Activated T-helper 17 cell treated with anti-CD3 and anti-CD28 coated beads, Interleukin-2, amount 50 U/mL, for 72 hours (primary cell): Measurements from ENCODE around the gene NOTCH4. TPM values are rescaled to one million over a fixed set of nuclear protein-coding genes. Genes with fewer than 3 reads are reported as not detected.
"Not testable (repeated sequence)": the region's sequence is repeated elsewhere in the genome, so short reads cannot be mapped to it uniquely, and the experiment has no call there.

Experiments used
- ATAC-seq: fragments of 150-1000 bp; cut with Tn5 transposase; replicated peaks from 2 replicates; pipeline ENCODE4 v1.10.0; 2021; ENCODE audit warnings: mild to moderate bottlenecking, moderate library complexity
- H3K27ac Mint-ChIP-seq: one replicate; pipeline ENCODE4 v1.8.0; 2022; ENCODE audit warnings: mixed read lengths
- H3K27me3 Mint-ChIP-seq: one replicate; pipeline ENCODE4 v1.8.0; 2022; ENCODE audit warnings: mixed read lengths
- H3K36me3 Mint-ChIP-seq: one replicate; pipeline ENCODE4 v1.8.0; 2022; ENCODE audit warnings: low read depth, mild to moderate bottlenecking, mixed read lengths
- H3K4me1 Mint-ChIP-seq: one replicate; pipeline ENCODE4 v1.8.0; 2022; ENCODE audit warnings: mixed read lengths
- H3K4me3 Mint-ChIP-seq: one replicate; pipeline ENCODE4 v1.8.0; 2022; ENCODE audit warnings: mild to moderate bottlenecking, mixed read lengths
- H3K9me3 Mint-ChIP-seq: one replicate; pipeline ENCODE4 v1.8.0; 2022; ENCODE audit warnings: mixed read lengths
- total RNA-seq, 2 donors: library from RNA; stranded (reverse); gene quantifications; one replicate each; pipeline ENCODE4 v1.2.3, GENCODE V29; 2022

Gene NOTCH4
- total RNA-seq, 2 donors from 2014 or later: 0.73 to 2.3 TPM

DNA sequence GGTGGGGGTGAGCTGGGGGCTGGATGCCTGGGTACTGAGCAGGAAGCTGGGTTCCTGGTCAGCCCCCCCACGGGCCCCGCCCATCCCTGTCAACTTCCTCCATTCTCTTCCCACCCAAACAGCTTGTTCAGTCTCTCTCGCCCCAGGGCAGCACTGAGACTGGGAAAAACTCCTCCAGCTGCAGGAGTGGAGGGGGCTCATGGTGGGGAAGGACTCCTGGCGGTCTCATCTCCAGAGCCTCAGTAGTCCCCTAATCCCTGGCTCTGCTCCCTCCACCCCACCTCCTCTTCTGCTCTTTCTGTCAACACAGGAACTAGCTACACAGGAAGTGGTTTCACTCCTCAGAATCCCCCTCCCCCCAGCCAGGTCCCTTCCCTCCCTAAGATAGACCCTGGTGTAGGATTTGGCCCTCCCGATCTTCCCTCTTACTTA lies 31.2 kb downstream of the NOTCH4 start, which contains the start of gene GPSM3:
TSS of gene GPSM3 (minus strand) at position 36 of the 432 bp plus-strand sequence. CDS start 130 bp downstream, outside the sequence.
- Mint-ChIP-seq H3K27ac (peak within 1 kb of the TSS; percentile 98), H3K9me3 (no peaks in the 10 kb centered on the region), H3K36me3 (peaks cover 53% of the 10 kb centered on the region), H3K4me1 (peaks cover 34% of the 10 kb centered on the region), H3K4me3 (peak within 1 kb of the TSS; percentile 98), H3K27me3 (no peaks in the 10 kb centered on the region)
- ATAC-seq: no peak

DNA sequence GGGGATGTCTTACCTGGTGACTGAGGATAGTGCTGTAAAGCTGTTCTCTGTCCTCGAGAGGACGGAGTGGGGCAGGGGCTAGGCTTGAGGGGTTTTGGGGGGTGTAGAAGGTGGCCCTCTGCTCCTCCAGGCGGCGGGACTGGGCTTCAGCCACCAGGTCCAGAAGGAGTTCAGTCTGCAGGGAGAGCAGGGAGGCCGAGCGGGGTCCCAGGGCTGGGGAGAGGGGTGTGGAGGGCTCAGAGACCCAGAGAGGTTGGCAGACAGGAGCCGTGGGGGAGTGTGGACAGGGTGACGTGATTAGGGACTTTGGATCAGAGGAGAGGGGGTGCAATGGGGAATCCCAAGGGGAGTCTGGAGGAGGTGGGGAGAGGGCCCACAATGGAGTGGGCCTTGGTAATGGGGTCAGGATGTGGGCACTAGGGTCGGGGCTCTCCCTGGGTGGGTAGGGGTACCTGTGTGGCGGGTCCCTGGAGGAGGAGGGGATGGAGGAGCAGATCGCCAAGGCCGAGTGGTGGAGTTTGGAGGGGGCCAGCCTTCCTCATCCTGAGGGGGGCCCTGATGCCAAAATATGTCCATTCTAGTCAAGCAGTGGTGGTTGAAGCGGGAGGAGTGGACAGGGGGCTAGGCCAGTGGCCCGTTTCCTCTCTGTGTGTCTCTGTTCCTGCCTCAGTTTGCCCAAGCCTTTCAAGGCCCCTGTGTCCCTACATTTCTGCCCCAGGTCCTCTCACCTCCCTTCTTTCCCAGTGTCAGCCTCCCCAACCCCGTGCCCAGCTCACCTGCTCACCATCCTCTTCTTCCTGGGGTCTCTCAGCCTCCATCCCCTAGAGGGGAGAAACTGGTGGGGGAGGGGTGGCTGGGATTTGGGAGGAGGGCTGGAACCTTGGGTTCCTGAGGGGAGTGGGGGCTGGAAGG lies 31.9 kb downstream of the NOTCH4 start:
- no peak for ATAC-seq
- Mint-ChIP-seq H3K4me1 (peaks cover 39% of the 10 kb centered on the region), H3K27me3 (no peaks in the 10 kb centered on the region), H3K4me3 (peak overlapping the region; percentile 98), H3K27ac (peak overlapping the region; percentile 98), H3K36me3 (peaks cover 59% of the 10 kb centered on the region), H3K9me3 (no peaks in the 10 kb centered on the region)

DNA sequence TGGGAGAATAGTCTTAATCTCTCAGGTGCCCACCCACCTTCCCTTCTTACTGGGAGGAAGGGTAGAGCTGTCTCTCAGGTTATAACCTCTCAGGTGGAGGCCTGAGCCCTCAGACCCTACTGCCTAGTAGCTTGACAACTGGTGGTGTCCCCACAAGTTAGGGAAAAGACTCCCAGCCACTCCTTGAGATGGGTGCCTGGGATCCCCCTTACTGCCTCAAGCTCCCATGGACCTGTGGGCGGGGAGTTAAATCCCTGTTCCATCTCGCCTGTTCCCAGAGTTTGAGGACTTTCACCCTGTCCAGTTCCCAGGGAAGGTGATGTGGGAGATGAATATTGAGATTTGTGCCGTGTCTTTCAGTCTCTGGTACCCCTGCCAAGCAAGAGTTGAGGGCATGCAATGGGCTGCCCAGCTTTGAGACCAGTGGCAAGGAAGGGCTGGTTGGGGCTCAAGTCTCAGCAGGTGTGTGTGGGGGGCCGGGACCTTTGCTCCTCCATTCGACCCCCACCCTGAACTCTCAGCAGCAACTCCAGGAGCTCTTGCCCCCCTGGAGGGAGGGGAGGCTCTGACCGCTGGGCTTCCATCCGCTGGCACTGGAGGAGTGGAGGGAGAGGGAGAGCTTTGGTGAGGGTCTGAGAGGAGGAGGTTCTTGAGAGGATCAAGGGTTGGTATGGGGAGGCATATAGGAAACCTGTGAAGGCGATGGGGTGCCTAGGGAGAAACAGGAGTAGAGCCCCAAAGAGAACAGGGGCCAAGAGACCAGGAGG lies 32.8 kb downstream of the NOTCH4 start:
- Mint-ChIP-seq H3K27me3 (no peaks in the 10 kb centered on the region), H3K4me3 (peak overlapping the region; percentile 98), H3K9me3 (no peaks in the 10 kb centered on the region), H3K36me3 (peaks cover 68% of the 10 kb centered on the region), H3K4me1 (peaks cover 43% of the 10 kb centered on the region), H3K27ac (peak overlapping the region; percentile 98)
- ATAC-seq: no peak

DNA sequence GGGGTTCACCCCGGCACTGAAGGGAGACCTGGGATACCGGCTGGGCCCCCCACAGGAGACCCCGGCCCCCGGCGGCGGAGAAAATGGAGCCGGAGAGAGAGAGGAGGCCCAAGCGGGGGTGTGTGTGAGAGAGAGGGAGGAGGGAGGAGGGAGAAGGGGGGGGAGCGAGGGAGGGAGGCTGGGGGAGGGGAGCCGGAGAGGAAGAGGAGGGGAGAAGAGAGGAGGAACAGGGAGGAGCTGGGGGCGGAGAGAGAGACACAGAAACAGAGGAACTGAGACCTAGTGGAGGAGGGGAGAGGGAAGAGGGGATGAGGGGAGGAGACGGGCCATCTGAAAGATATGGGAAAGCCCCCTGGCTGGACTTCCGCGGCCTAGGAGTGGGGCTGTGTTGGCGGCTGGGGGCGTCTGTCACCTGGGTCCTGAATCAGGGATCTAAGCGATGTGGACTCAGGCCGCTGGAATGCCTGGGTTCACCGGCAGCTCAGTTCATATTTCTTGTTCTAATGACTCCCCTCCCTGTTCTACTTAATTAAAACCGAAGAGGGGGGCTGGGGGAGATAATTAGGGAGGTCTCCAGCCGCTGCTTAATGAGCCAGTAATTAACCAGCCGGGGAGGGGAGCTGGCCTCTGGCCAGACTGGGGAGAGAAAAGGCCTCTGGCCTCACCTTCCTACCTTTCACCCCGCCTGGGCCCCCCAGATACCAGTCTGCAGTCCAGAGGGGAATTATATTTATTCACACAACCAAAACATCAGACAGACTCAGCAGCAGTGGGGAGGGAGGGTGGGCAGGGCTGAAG lies 33.6 kb downstream of the NOTCH4 start, which contains the start of gene PBX2:
TSS of gene PBX2 (minus strand) at position 149 of the 798 bp plus-strand sequence. CDS start 287 bp downstream, outside the sequence.
- H3K9me3 Mint-ChIP-seq: no peaks in the 10 kb centered on the region
- peaks cover 76% of the 10 kb centered on the region for H3K36me3 Mint-ChIP-seq
- peak within 1 kb of the TSS; percentile 98 for H3K4me3 Mint-ChIP-seq
- H3K27ac Mint-ChIP-seq: peak within 1 kb of the TSS; percentile 98
- H3K4me1 Mint-ChIP-seq: peaks cover 48% of the 10 kb centered on the region
- H3K27me3 Mint-ChIP-seq: no peaks in the 10 kb centered on the region
- ATAC-seq: peak; percentile 63

DNA sequence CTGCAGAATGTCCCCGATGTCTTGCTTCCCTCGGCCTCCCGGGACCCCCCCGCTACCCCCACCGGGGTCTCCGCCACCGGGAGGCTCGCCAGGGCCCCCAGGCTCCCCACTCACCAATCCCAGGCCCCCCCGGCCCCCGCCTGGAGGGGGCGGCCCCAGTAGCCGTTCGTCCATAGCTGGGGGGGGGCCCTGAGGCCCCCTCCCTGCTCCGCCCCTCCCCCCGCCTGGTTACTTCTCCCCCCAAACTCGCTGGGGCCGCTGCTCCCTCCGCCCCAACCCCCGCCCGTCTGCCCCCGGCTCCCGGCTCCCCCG lies 34.2 kb downstream of the NOTCH4 start:
- Mint-ChIP-seq H3K27me3 (no peaks in the 10 kb centered on the region), H3K4me1 (peaks cover 42% of the 10 kb centered on the region), H3K4me3 (peak overlapping the region; percentile 98), H3K36me3 (peaks cover 81% of the 10 kb centered on the region), H3K27ac (peak overlapping the region; percentile 98), H3K9me3 (no peaks in the 10 kb centered on the region)
- ATAC-seq: no peak

DNA sequence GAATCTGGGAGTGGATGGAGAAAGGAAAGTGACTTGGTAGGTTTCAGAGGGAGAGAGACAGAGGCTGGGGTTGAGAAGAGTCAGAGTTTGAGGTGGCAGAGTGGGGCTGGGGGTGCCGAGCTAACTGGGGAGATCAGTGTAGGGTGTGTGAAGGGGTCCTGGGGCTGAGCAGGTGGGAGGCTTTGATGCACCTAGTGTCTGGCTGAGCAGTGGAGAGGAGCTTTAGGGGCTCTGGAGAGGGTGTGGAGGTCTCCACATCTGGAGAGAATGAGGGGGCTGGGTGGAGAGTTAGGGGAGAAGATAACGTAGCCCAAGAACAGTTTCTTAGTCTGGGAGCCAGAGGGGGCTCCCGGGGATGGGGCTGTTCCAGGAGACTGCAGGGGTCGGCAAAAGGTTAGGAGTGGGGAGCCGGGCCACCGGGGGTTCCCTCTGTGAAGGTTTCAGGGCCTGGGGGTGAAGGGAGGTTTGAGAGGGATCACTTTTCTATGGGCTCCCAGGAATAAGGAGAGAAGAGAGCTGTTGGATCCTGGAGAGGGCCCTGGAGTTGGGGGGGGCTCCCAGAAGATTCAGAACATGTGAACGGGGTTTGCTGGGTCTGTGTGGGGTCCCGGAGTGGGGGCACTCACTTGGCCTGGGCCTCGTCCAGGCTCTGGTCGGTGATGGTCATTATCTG lies 34.7 kb downstream of the NOTCH4 start:
- no peaks in the 10 kb centered on the region for H3K27me3 Mint-ChIP-seq
- no peaks in the 10 kb centered on the region for H3K9me3 Mint-ChIP-seq
- H3K36me3 Mint-ChIP-seq: peaks cover 84% of the 10 kb centered on the region
- H3K4me3 Mint-ChIP-seq: peak overlapping the region; percentile 98
- H3K4me1 Mint-ChIP-seq: peaks cover 39% of the 10 kb centered on the region
- ATAC-seq: no peak
- peak overlapping the region; percentile 95 for H3K27ac Mint-ChIP-seq

DNA sequence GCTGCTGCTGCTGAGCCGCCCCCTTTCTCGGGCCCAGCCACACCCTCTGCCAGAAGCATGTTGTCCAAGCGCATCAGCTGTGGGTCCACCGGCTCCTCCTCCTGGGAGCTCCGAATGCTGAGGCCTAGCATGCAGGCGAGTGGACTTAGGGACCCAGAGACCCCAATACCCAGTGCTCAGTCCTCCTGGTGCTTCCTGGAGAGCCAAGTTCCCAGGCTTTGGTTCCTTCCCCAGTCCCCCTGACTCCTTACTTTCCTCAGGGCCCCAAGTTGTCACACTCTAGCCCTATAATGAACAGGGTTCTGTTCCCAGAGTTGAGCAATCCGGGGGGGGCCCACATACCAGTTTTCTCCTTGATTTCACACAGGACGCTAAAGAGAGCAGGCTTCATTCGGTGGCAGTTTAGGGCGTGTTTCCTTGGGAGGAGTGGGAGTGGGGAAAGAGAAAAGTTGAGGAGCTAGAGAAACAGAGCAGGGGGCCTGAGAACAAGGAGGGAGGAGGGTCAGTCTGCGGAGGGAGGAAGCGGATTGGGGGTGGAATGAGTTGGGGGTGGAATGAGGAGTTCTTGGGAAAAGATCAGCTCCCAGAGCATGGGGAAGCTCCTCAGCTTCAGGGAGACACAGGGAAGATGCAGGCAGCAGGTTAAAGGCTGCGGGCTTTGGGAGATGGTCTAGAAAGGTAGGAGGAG lies 35.3 kb downstream of the NOTCH4 start:
- Mint-ChIP-seq H3K4me3 (peak overlapping the region; percentile 98), H3K36me3 (peaks cover 90% of the 10 kb centered on the region), H3K27me3 (no peaks in the 10 kb centered on the region), H3K4me1 (peaks cover 33% of the 10 kb centered on the region), H3K9me3 (no peaks in the 10 kb centered on the region), H3K27ac (peak overlapping the region; percentile 95)
- no peak for ATAC-seq

DNA sequence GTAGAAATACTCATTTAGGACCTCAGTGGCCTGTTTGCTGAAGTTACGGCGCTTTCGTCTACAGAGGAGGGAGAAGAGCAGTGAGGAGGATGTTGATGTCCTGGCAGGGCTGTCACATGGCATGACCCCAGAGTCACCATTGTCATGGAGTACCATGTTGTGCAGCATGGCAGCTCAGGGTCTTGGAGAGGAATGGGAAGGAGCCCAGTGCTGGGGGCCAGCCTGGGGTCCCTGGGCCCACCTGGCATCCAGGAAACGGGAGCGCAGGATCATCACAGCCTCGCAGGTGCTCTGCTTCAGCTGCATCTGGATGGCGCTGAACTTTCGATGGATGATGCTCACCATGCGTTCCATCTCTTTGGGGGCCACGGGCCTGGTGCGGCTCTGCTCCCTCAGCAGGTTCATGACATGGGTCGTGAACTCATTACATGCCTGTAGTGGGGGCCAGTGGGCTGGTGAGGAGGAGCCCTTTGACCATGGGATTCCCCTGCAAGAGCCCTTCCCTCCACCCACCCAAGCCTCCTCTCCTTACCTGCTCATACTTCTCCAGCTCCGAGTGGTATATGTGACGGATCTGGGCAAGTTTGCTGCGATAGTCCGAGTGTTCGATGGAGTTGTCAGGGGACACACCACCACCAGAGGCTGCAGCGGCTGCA lies 36.0 kb downstream of the NOTCH4 start:
- not testable (repeated sequence) for H3K9me3 Mint-ChIP-seq, H3K27me3 Mint-ChIP-seq, ATAC-seq
- Mint-ChIP-seq H3K4me1 (peaks cover 35% of the 10 kb centered on the region), H3K27ac (peak overlapping the region; percentile 88), H3K4me3 (peak overlapping the region; percentile 98), H3K36me3 (peaks cover 96% of the 10 kb centered on the region)

DNA sequence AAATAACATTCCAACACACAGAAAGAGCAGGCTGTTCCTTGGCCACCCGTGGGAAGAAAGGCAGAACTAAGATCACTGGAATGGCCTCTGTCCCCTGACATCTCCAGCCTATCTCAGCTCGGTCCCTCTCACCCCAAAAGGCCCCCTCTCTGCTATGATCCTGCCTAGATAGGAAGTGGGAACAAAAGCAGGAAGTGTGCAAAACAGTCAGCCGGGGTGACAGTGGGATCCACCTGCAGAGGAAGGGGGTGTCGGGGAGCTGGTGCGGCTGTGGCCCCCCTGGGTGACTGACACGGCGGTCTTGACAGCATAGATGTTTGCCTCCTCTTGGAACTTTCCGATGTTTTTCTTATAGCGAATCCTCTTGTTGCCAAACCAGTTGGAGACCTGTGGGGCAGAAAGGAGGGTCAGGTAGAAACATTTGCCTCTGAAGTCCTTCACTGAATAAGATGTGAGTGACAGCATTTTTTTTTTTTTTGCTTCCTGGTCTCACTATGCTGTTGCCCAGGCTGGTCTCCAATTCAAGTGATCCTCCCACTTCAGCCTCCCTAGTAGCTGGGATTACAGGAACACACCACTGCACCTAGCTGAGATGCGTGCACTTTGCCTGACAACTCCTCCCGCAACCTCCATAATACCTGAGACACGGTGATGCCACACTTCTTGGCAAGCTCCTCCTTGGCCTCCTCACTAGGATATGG lies 36.7 kb downstream of the NOTCH4 start:
- peaks cover 96% of the 10 kb centered on the region for H3K36me3 Mint-ChIP-seq
- peak overlapping the region; percentile 98 for H3K4me3 Mint-ChIP-seq
- no peak for ATAC-seq
- no peaks in the 10 kb centered on the region for H3K9me3 Mint-ChIP-seq
- no peaks in the 10 kb centered on the region for H3K27me3 Mint-ChIP-seq
- peak overlapping the region; percentile 88 for H3K27ac Mint-ChIP-seq
- H3K4me1 Mint-ChIP-seq: peaks cover 36% of the 10 kb centered on the region

DNA sequence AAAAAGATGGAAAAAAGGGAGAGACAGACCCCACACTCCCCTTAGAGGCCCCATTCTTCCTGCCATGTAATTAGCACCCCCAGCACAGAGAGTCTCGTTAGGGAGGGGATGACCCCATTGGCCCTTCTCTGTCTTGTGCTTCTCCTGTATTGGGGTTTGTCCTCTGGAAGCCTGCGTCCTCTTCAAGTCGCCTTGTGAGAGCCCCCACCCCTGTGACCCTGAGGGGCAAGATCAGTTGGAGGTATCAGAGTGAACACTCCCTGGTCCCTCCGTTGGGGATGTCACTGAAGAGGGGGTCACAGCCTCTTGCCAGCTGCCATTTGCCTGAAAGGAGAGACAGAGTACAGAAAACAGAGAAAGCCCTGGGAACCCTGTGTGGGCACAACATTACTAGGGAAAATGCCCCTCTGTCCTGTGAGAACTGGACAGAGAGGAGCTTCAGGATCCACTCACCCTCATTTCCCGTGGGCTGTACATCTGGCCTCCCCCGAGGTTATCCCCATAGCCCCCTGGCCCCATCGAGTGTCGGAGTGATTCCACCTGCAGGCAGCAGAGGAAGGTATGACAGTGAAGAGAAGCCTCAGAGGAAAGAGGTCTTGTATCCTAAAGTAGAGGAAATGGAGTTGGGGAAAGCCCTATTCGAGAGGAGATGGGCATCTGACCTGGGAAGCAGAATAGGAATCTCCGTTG lies 37.6 kb downstream of the NOTCH4 start:
- Mint-ChIP-seq H3K36me3 (peaks cover 96% of the 10 kb centered on the region), H3K4me3 (peak overlapping the region; percentile 98), H3K27ac (peak overlapping the region; percentile 88), H3K4me1 (peaks cover 36% of the 10 kb centered on the region)
- H3K27me3 Mint-ChIP-seq, H3K9me3 Mint-ChIP-seq: not testable (repeated sequence)
- ATAC-seq: peak; percentile 13

DNA sequence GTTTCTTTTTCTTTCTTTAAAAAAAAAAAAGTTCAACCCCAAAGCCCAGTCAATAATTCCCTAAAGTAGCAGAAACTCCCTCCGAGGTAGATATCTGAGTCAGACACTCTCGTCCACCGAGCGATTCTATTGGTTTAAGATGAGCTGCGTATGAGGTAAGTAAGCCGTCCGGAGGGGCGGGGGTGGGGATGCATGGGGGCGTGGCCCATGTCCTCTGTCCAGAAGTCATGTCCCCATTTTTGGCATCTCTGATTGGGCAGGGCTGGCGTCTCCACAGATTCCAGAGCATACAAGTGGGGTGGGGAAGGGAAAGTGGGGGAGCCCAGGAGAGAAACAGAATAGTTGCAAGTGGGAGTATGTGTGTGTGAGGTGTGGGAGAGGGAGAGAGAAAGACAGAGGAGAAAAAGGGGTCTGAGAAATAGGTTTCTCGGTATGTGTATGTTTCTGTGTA lies 38.2 kb downstream of the NOTCH4 start:
- H3K4me1 Mint-ChIP-seq: peaks cover 36% of the 10 kb centered on the region
- peak overlapping the region; percentile 88 for H3K27ac Mint-ChIP-seq
- peaks cover 96% of the 10 kb centered on the region for H3K36me3 Mint-ChIP-seq
- peak; percentile 86 for ATAC-seq
- not testable (repeated sequence) for H3K9me3 Mint-ChIP-seq, H3K27me3 Mint-ChIP-seq
- H3K4me3 Mint-ChIP-seq: peak overlapping the region; percentile 98

DNA sequence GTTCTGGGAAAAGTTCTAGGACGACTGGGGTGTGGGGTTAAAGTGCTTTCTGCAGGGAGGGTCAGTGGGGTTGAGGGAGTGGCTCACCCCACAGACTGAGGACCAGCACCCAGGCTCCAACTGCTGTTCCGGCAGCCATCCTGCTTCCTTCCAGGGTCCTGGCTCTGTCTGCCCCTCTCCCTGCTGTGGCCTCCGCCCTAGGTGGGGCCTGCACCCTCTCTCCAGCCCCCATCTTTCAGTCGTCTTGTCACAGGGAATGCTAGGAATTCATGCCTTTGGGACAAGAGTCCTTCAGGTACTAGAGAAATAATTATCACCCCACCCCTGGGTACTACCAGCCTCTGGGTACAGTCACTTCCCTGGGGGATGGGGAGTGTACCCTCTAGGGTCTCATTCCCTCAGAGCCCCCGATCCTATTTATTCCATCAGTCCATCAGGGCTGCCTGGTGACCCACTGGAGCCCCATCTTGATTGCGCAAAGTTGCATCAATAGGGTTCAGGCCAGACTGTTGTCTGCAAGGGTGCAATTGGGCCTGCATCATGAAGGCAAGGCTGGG lies 39.7 kb downstream of the NOTCH4 start, which contains the start of gene AGER:
TSS of gene AGER (minus strand) at position 170 of the 557 bp plus-strand sequence. CDS start at position 139, 31 bp downstream.
- H3K4me1 Mint-ChIP-seq: peaks cover 39% of the 10 kb centered on the region
- H3K36me3 Mint-ChIP-seq: peaks cover 97% of the 10 kb centered on the region
- no peaks in the 10 kb centered on the region for H3K9me3 Mint-ChIP-seq
- H3K4me3 Mint-ChIP-seq: peak within 1 kb of the TSS; percentile 12
- H3K27ac Mint-ChIP-seq: peak within 1 kb of the TSS; percentile 75
- H3K27me3 Mint-ChIP-seq: no peaks in the 10 kb centered on the region
- ATAC-seq: no peak
